Astrocyte (in vitro differentiated cells and primary cell): ENCODE results near the gene NFATC3. TPM values are rescaled to one million over a fixed set of nuclear protein-coding genes. Genes with fewer than 3 reads are reported as not detected.

Experiments
- DNase-seq: peaks from one replicate; pipeline ENCODE4 v3.0.0-alpha.2; 2010; ENCODE audit warnings: low read depth
- FAIRE-seq: peaks from 2 replicates; lab custom pipeline; 2011; peaks lifted over from hg19 to GRCh38; lab: Jason Lieb, UNC
- H2AFZ ChIP-seq: 2 replicates; pipeline ENCODE4 v1.6.0; 2012; ENCODE audit warnings: low read depth, low read length, inconsistent platforms
- H3K27ac ChIP-seq: 2 replicates; pipeline ENCODE4 v1.5.1; 2011; ENCODE audit warnings: low read depth, low read length, inconsistent platforms
- H3K27me3 ChIP-seq: 2 replicates; pipeline ENCODE4 v1.6.0; 2011; ENCODE audit warnings: low read length, inconsistent platforms; ENCODE audit not compliant: insufficient read depth
- H3K36me3 ChIP-seq: 2 replicates; pipeline ENCODE4 v1.5.1; 2011; ENCODE audit warnings: low read length, inconsistent platforms; ENCODE audit not compliant: insufficient read depth
- H3K4me1 ChIP-seq: 2 replicates; pipeline ENCODE4 v1.5.1; 2011; ENCODE audit warnings: low read length, inconsistent platforms; ENCODE audit not compliant: insufficient read depth
- H3K4me2 ChIP-seq: 2 replicates; pipeline ENCODE4 v1.6.0; 2012; ENCODE audit warnings: low read length, inconsistent platforms
- H3K4me3 ChIP-seq: 2 replicates; pipeline ENCODE4 v1.5.1; 2011; ENCODE audit warnings: low read depth, mild to moderate bottlenecking, low read length, inconsistent platforms; ENCODE audit not compliant: insufficient read depth
- H3K79me2 ChIP-seq: 2 replicates; pipeline ENCODE4 v1.6.0; 2012; ENCODE audit warnings: mild to moderate bottlenecking, low read length, inconsistent platforms; ENCODE audit not compliant: insufficient read depth
- H3K9ac ChIP-seq: 2 replicates; pipeline ENCODE4 v1.6.0; 2012; ENCODE audit warnings: mild to moderate bottlenecking, low read length, inconsistent platforms
- H3K9me3 ChIP-seq: 2 replicates; pipeline ENCODE4 v1.5.1; 2012; ENCODE audit warnings: low read depth, mild to moderate bottlenecking, low read length, inconsistent platforms; ENCODE audit not compliant: insufficient read depth
- H4K20me1 ChIP-seq: 2 replicates; pipeline ENCODE4 v1.6.0; 2012; ENCODE audit warnings: low read length, inconsistent platforms; ENCODE audit not compliant: insufficient read depth
- H3K27ac Mint-ChIP-seq: one replicate; pipeline ENCODE4 v1.8.0; 2021; ENCODE audit warnings: mild to moderate bottlenecking, mixed read lengths; ENCODE audit not compliant: unreplicated experiment
- H3K27me3 Mint-ChIP-seq: one replicate; pipeline ENCODE4 v1.8.0; 2021; ENCODE audit warnings: low read depth, mixed read lengths; ENCODE audit not compliant: unreplicated experiment
- H3K36me3 Mint-ChIP-seq: one replicate; pipeline ENCODE4 v1.8.0; 2021; ENCODE audit warnings: low read depth, mixed read lengths; ENCODE audit not compliant: unreplicated experiment
- H3K4me1 Mint-ChIP-seq: one replicate; pipeline ENCODE4 v1.8.0; 2021; ENCODE audit warnings: low read depth, mixed read lengths; ENCODE audit not compliant: unreplicated experiment
- H3K4me3 Mint-ChIP-seq: one replicate; pipeline ENCODE4 v1.8.0; 2021; ENCODE audit warnings: mild to moderate bottlenecking, moderate library complexity, mixed read lengths; ENCODE audit not compliant: unreplicated experiment
- H3K9me3 Mint-ChIP-seq: one replicate; pipeline ENCODE4 v1.8.0; 2021; ENCODE audit warnings: mild to moderate bottlenecking, mixed read lengths; ENCODE audit not compliant: unreplicated experiment
- EZH2 ChIP-seq: IDR thresholded peaks from 2 replicates; pipeline ENCODE4 v1.6.1; 2012; ENCODE audit warnings: mild to moderate bottlenecking, low read length, inconsistent platforms; ENCODE audit not compliant: insufficient read depth
- total RNA-seq: library from RNA; stranded (reverse); gene quantifications from 2 replicates; pipeline ENCODE4 v1.2.1, GENCODE V29; 2021
- TF ChIP-seq, protein P1 (sequence below): IDR thresholded peaks from 2 replicates; pipeline ENCODE4 v1.5.1; 2011; ENCODE audit warnings: low read depth, mild to moderate bottlenecking, inconsistent platforms, low read length, moderate library complexity; ENCODE audit not compliant: insufficient read depth

Gene NFATC3
- total RNA-seq, 1 donor from 2014 or later: 34.0 TPM

DNA sequence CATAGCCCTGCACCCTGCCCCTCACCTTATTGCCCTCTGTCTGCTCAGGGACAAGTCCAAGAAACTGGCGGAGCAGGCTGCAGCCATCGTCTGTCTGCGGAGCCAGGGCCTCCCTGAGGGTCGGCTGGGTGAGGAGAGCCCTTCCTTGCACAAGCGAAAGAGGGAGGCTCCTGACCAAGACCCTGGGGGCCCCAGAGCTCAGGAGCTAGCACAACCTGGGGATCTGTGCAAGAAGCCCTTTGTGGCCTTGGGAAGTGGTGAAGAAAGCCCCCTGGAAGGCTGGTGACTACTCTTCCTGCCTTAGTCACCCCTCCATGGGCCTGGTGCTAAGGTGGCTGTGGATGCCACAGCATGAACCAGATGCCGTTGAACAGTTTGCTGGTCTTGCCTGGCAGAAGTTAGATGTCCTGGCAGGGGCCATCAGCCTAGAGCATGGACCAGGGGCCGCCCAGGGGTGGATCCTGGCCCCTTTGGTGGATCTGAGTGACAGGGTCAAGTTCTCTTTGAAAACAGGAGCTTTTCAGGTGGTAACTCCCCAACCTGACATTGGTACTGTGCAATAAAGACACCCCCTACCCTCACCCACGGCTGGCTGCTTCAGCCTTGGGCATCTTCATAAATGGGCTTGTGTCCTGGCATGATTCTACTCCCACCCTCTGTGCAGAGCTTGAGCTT lies 6.3 kb upstream of the NFATC3 start:
- Mint-ChIP-seq H3K9me3 (no peaks in the 10 kb centered on the region), H3K36me3 (peaks cover 22% of the 10 kb centered on the region), H3K27ac (no peak overlapping the region), H3K4me1 (peaks cover 6% of the 10 kb centered on the region), H3K27me3 (no peaks in the 10 kb centered on the region), H3K4me3 (no peak overlapping the region)
- Histone ChIP-seq H4K20me1 (no peaks in the 10 kb centered on the region), H2AFZ (no peak overlapping the region), H3K36me3 (peaks cover 13% of the 10 kb centered on the region), H3K79me2 (no peaks in the 10 kb centered on the region), H3K9me3 (no peaks in the 10 kb centered on the region), H3K9ac (no peak overlapping the region), H3K4me3 (no peak overlapping the region), H3K27ac (no peak overlapping the region), H3K4me2 (no peak overlapping the region), H3K4me1 (peaks cover 2% of the 10 kb centered on the region), H3K27me3 (no peaks in the 10 kb centered on the region)
- DNase-seq: no peak
- FAIRE-seq: no peak
- TF ChIP-seq, protein P1, sequence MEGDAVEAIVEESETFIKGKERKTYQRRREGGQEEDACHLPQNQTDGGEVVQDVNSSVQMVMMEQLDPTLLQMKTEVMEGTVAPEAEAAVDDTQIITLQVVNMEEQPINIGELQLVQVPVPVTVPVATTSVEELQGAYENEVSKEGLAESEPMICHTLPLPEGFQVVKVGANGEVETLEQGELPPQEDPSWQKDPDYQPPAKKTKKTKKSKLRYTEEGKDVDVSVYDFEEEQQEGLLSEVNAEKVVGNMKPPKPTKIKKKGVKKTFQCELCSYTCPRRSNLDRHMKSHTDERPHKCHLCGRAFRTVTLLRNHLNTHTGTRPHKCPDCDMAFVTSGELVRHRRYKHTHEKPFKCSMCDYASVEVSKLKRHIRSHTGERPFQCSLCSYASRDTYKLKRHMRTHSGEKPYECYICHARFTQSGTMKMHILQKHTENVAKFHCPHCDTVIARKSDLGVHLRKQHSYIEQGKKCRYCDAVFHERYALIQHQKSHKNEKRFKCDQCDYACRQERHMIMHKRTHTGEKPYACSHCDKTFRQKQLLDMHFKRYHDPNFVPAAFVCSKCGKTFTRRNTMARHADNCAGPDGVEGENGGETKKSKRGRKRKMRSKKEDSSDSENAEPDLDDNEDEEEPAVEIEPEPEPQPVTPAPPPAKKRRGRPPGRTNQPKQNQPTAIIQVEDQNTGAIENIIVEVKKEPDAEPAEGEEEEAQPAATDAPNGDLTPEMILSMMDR: no peak
- no peak for TF ChIP-seq EZH2

GRCh38 chr16:68079376-68079625 lies 5.9 kb upstream of the NFATC3 start:
- H3K4me1 ChIP-seq: peaks cover 6% of the 10 kb centered on the region
- Mint-ChIP-seq H3K4me3 (no peak overlapping the region), H3K27ac (no peak overlapping the region), H3K36me3 (peaks cover 17% of the 10 kb centered on the region), H3K9me3 (no peaks in the 10 kb centered on the region), H3K27me3 (no peaks in the 10 kb centered on the region), H3K4me1 (peaks cover 7% of the 10 kb centered on the region)
- TF ChIP-seq, protein P1: no peak
- no peak for TF ChIP-seq EZH2
- DNase-seq: no peak
- no peak overlapping the region for H3K4me3 ChIP-seq
- H3K27ac ChIP-seq: no peak overlapping the region
- peaks cover 8% of the 10 kb centered on the region for H3K36me3 ChIP-seq
- no peak for FAIRE-seq
- H3K4me2 ChIP-seq: no peak overlapping the region
- no peaks in the 10 kb centered on the region for H3K27me3 ChIP-seq
- H2AFZ ChIP-seq: no peak overlapping the region
- no peak overlapping the region for H3K9ac ChIP-seq
- H3K9me3 ChIP-seq: no peaks in the 10 kb centered on the region
- no peaks in the 10 kb centered on the region for H4K20me1 ChIP-seq
- H3K79me2 ChIP-seq: no peaks in the 10 kb centered on the region

GRCh38 chr16:68079626-68080344 lies 5.4 kb upstream of the NFATC3 start:
- Histone ChIP-seq H3K4me3 (no peak overlapping the region), H3K9ac (no peak overlapping the region), H3K9me3 (no peaks in the 10 kb centered on the region), H4K20me1 (no peaks in the 10 kb centered on the region), H2AFZ (no peak overlapping the region), H3K79me2 (no peaks in the 10 kb centered on the region), H3K4me2 (no peak overlapping the region), H3K4me1 (peaks cover 11% of the 10 kb centered on the region), H3K27ac (no peak overlapping the region), H3K36me3 (peaks cover 6% of the 10 kb centered on the region), H3K27me3 (no peaks in the 10 kb centered on the region)
- FAIRE-seq (no peak), DNase-seq (no peak)
- H3K27me3 Mint-ChIP-seq: no peaks in the 10 kb centered on the region
- TF ChIP-seq, protein P1: no peak
- TF ChIP-seq EZH2: no peak
- no peak overlapping the region for H3K27ac Mint-ChIP-seq
- H3K9me3 Mint-ChIP-seq: no peaks in the 10 kb centered on the region
- peaks cover 7% of the 10 kb centered on the region for H3K4me1 Mint-ChIP-seq
- peaks cover 15% of the 10 kb centered on the region for H3K36me3 Mint-ChIP-seq
- no peak overlapping the region for H3K4me3 Mint-ChIP-seq
